Stimulated activated CD8-positive, alpha-beta memory T cell treated with anti-CD3 and anti-CD28 coated beads, Interleukin-12 subunit alpha, Interleukin-12 subunit beta, amount 100 ng/mL, for 4 hours (primary cell): Measurements from ENCODE around the gene ADGRG1.

Experiments
- DNase-seq: peaks from one replicate; pipeline ENCODE4 v3.0.0-alpha.2; 2020; ENCODE audit warnings: low read depth

Gene ADGRG1

DNA sequence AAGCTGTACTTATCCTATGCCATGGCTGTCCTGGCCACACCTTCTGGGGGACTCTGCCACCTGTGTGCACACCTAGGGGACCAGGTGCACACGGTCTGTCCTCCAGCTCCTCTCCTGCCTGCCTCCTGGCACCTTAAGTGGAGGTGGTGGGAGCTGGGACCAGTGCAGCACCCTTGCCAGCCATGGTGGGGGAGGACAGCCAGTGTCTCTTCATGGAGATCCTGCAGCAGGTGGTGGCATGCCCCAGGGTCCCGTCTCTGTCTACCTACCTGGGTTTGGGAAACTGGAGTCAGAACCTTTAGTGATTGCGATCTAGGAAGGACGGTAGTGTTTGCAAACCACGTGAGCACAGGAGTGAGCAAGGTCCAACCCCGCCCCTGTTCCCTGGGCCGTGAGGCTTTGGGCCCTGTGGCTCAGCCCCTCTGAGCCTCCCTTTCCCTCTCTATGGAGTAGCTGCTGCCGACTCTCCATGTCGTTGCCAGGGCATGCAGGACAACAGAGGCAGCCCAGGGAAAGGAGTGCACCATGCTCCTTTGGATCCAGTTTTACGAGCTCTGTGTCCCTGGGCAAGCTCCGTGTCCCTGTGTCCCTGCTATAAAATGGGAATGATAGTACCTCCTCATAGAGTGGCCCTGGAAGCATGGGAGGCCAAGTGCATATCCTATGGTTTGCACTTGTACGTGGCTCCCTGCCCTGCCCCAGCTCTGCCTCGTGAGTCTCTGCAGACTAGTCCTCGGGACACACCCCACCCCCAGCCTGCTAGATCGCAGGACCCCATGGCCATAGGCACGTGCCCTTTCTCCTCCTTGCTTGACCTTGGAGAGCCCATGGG lies 7.1 kb downstream of the ADGRG1 start:
- DNase-seq, result no peak

GRCh38 chr16:57636184-57636583 lies 7.8 kb downstream of the ADGRG1 start:
- no peak for DNase-seq

DNA sequence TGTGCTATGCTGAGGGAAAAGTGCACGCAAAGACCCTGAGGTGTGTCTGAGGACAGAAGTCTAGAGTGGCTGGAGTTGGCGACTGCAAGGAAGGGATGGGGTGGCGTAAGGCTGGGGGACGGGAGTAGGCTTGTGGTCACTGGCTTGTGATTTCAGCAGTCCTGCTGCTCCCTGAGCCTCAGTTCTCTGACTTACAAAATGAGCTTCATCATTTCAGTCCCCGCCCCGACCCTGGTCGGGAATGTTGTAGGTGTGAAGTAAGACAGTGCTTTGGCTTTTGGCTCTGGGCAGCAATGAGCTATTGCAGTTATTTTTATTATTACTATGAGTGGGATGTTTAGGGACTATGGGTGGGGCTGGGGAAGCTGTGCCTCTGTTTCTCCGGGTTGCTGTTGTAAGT lies 8.6 kb downstream of the ADGRG1 start:
- no peak for DNase-seq

DNA sequence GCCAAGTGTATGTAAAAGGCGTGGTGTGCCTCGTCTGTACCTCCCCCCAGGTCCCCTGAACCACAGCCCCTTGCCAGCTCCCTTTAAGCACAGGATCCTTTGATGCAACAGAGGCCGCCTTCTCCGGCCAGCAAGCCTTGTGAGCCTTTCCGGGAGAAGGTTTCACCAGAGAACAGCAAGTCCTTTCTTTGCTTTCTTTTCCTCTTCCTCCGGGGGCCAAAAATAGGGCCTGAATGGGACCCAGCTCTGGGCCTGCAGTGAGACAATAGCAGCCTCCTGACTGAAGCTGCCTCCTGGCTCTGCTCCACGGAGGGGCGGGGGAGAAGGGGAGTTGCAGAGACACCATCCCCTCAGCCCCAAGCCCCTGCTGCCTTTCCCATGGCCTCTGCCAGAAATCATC lies 9.0 kb downstream of the ADGRG1 start:
- no peak for DNase-seq

GRCh38 chr16:57637965-57638364 lies 9.5 kb downstream of the ADGRG1 start:
- DNase-seq, result no peak

- no peak for DNase-seq
These were observed 10.0 kb downstream of the ADGRG1 start for GRCh38 chr16:57638381-57638780.

DNA sequence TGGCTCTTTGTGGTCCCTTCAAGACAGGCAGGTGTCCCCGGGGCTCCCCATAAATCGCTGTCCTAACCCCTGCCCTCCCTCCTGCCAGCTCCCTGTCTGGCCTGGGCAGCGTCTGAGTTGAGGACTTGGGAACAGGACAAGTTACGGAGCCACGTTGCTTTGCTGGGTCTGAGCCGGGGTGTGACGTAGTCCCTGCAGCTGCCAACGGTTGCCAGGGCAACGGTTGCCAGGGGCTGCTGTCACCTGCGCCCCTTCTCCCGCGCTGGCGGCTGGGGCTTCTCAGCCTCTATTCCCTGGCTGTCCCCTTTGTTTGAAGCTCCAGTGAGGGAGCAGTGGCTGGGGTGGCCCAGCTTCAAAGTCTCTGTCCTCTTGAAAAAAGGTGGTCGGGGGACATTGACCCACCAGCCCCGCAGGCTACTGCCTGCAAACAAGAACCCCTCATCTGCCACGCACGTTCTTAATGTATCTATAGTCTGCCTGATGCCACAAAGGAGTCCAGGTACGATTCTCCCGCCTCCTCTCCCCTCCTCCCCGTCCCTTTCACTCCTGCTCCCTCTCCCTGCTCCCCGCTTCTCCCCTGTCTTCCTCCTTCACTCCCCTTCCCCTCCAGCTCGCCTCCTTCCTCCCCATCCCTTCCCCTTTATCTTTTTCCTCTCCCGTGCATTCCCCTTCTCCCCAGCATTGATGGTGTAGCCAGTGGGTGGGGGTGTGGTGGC lies 10.9 kb downstream of the ADGRG1 start:
- no peak for DNase-seq

DNA sequence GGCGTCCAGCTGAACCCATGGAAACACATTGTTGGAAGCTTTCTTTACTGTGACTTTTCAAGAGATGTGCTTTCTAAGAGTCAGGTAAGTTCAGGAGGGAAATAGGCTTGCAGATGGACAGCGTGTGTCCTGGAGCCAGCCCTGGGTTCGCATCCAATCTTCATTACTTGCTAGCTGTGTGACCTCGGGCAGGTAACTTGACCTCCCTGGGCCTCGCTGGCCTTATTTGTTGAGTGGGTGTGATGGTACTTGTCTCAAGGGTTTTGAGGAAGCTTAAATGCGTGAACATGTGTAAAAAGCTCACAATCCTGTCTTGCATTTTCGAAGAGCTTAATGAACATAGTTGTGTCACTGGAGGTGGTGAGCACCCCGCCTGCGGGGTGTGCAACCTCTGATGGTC lies 11.8 kb downstream of the ADGRG1 start:
- DNase-seq, result no peak

- DNase-seq, result no peak
These were observed 12.2 kb downstream of the ADGRG1 start for GRCh38 chr16:57640612-57641011.

DNA sequence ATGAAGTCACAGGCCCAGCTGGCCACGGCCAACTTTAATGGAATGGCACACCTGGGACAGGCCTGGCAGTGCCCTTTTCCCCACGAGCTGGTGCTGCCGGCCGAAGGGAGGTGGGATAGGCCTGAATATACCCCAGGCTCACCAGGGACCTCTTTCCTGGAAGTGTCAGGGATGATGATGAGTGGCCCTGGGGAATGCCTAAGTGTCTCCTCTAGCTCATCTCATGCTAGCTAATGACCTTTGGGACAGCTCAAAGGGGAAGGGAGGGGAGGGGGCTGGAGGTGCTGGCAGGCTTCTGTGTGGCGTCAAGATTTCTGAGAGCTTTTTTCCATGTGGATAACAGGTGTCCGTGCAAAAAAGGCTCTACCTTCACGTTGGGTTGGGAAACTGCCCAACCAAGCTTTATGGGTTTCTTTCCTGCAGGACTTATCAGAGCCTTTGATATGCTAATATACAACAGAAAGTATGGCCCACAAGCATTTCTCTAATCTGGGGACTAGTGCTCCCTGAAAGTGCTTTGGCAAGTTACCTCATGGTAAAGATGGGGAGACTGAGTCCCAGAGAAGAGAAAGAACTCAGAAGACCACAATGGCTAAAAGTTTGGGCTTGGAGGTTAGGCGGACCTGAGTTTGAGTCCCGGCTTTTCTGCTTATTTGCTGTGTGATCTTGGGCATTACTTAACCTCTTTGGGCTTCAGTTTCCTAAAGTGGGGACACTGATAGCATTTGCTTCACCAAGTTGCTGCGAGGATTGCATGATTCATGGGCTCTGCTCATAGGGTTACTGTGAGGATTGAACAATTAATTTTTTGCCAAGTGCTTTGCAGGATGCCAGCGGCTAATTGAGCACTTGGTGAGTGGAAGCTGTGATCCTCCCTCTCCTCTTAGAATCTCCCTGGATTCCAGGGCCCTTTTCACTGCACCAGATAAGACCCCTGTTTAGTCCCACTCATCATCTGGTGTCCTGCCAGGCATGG lies 14.0 kb downstream of the ADGRG1 start:
- no peak for DNase-seq

DNA sequence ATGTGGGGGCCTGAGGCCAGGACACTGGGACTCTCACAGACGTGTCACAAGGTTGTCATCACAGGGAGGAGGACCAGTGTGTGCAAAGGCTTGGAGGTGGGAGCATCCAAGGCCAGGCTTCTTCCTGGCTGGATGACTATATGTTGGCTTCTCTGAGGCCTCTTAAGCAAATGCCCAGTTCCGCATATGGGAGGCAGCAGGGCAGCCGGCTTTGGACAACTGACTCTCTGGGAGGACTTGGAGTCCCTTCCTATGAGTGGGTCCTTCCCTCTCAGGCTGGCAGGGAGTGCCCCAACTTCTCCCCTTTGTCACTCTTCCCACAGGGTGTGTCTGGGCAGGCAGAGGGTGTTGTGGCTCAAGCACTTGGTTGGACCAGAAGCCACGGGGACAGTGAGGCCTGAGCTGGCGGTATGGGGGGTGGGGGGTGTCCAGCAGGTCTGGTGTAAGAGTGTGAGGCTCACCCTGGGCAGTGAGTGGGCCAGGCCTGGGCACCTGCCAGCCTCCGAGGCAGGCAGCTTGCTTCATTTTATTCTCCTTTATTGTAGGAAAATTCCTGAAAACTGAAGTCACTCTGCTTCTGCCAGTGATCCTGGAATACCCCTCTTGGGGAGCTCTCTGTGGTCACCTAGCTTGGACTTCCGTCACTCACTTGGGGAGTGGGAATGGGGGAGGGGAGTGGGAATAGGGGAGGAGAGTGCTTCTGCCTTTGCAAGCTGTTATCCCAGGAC lies 14.9 kb downstream of the ADGRG1 start:
- no peak for DNase-seq

DNA sequence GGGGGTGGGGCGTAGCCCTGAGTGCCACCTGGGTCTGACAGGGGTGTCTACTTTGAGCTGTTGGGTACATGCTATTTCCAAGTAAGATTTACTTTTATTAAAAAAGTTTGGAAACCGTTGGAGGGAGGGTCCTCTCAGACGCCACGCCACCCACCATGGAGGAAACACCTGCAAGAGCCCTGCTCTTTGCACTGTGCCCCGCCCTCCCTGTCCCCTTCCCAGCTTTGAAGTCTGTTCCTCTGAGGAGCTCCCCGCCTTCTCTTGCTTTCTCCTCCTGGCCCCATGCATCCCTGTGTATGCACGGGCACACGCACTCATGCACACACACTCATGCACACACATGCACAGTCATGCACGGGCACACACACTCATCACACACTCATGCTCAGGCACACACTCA lies 15.5 kb downstream of the ADGRG1 start:
- no peak for DNase-seq

- DNase-seq, result no peak
These were observed 16.1 kb downstream of the ADGRG1 start for GRCh38 chr16:57644383-57645014.

GRCh38 chr16:57645169-57645568 lies 16.7 kb downstream of the ADGRG1 start:
- DNase-seq, result no peak

GRCh38 chr16:57645691-57646387 lies 17.4 kb downstream of the ADGRG1 start:
- DNase-seq, result no peak

DNA sequence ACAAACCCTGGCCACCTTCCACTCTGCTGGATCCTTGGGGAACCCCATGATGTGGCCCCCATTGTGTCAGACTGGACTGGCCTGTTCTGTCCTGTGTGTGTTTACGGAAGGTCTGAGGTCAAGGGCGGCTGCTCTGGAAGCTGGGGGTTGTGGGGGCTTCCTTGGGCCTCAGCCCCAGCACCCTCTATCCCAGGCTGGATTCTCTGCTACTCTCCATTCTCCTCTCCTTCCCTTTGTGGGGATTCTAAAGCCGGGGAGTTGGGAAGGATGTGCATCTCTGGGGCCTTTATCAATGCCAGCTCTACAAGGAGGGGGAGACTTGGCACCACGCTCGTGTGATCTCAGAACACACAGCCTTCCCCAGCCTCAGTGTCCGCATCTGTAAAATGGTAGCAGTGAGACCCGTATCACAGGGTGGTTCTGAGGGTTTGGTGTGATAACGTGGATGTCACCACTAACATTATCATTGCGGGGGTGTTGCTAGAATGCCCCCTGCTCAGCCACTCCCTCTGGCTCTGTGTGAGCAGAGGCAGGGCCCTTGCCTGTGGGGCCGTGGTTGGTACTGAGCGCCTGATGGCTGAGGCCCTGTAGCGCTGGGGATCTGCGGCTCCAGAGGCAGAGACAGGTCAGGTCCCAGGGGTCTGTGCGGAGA lies 18.1 kb downstream of the ADGRG1 start:
- no peak for DNase-seq

DNA sequence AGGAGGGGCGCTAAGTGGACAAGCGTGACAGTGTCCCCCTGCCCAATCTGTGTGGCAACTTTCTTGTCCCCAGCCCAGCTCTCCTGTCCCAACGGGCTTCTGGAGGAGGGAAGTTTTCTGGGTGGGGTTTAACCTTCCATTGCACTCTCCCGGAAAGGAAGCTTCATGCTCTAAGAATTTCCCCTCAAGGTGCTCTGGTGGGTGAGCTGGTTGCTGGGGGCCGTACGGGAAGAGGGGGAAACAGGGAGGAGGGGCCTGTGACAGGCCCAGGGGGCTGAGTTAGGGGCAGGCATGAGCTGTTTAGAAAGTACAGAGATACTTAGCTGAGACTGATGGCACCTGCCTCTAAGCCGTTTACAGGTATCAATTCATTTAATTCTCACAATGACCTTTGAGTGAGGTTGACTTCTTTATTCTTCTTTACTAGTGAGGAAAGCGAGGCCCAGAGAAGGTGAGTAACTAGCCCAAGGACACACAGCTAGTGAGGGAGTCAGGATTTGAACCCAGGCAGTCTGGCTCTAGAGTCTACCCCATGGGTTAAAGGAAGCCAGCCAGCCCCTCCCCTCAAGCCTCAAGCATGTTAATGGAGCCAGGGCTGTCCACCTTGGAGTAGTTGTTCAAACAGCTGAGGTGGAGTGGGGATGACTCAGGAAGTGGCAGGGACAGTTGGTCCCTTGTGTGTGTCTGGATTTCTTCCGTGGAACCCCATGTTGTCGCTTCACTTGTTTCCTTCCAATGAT lies 18.9 kb downstream of the ADGRG1 start:
- DNase-seq, result no peak

DNA sequence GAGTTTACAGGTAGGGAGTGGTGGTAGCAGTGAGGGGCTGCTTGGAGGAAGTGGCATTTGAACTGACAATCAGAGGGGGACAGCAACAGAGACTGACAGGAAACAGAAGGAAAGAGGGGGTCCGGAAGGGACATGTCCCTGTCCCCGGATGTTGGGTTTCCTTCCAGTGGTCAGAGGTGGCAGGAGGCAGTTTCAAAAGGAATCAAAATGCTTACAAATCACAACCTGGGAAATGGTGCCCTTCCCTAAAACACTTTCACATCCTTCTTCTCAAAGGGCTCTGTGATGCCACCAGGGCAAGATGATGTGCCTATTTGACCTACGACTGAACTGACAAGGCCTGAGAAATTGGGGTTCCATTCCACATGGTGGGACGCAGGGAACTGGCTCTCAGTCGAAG lies 19.7 kb downstream of the ADGRG1 start:
- DNase-seq, result no peak
